ENCODE results near the gene FOXP2.

FOXP2 gene

DNA sequence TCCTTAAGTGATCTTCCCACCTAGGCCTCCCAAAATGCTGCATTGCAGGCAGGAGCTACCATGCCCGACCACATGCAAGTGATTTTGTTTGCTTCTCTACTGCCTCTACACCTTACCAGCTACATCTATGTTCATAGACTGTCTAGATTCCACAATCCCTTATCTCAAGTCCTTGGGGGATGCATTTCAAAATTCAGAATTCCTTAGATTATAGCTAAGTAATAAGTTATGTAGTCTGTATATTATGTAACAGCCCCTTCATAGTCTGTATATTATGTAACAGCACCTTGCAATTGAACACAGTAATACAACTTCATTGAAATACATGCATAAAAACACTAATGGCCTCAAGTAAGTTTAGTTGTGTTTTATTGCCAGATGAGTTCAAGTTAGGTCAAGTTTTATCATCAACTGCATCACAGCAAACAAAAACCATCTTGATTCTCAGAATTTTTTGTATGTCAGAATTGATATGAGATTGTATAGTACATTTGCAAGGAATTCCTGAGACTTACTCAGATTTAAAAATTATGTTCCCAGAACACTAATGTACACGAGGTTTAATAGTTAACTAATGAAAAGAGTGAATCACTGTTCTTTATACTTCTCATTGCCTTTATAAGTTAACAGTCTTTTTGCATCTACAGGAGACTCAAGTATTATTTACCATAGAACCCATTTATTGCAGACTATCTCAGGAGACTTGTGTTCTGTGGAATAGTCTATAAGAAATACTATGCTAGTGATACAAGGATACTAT, 11.6 kb upstream of the FOXP2 start:
- peaks cover 0 to 18% of the 10 kb centered on the region in 2 donors for H3K4me1 ChIP-seq (ENCODE audit: control insufficient read depth in 1 of 2, insufficient read depth in 2 of 2, low read length in 2 of 2)
- no peaks in the 10 kb centered on the region for H3K27me3 ChIP-seq (ENCODE audit: control insufficient read depth in 1 of 2, insufficient read depth in 2 of 2, low read length in 2 of 2)
- no peak overlapping the region for H3K4me3 ChIP-seq (ENCODE audit: low read depth in 1 of 2, low read length in 2 of 2)
- no peaks in the 10 kb centered on the region for H3K36me3 ChIP-seq (ENCODE audit: control insufficient read depth in 1 of 2, insufficient read depth in 2 of 2, low read length in 2 of 2)
- H3K9ac ChIP-seq (ENCODE audit: low read depth in 1 of 2, low read length in 2 of 2), result no peak overlapping the region
- H3K27ac ChIP-seq (ENCODE audit: low read depth, low read length), result no peak overlapping the region
- H3K9me3 ChIP-seq (ENCODE audit: control insufficient read depth in 1 of 2, low read length in 2 of 2), result no peaks in the 10 kb centered on the region

DNA sequence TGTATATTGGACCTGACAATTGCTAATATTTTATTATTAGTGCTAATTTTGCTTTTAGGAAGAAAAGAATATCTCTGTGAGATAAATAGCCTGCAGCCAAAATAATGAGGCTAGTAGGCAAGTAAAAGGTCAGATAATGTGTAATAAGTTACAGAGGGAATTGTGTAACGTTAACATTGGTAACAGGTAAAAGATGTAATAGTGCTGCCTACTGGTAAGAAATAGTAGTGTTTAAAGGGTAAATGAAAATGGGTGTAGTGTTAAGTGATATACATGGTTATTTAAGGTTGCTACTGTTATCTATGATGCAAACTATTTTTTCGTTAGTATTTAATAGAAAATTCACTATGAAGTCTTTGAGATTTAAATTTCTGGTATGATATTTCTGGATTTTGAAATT, 9.2 kb upstream of the FOXP2 start:
- Histone ChIP-seq H3K27ac (ENCODE audit: low read depth, low read length) (no peak overlapping the region), H3K36me3 (ENCODE audit: control insufficient read depth in 1 of 2, insufficient read depth in 2 of 2, low read length in 2 of 2) (no peaks in the 10 kb centered on the region), H3K27me3 (ENCODE audit: control insufficient read depth in 1 of 2, insufficient read depth in 2 of 2, low read length in 2 of 2) (no peaks in the 10 kb centered on the region), H3K9ac (ENCODE audit: low read depth in 1 of 2, low read length in 2 of 2) (no peak overlapping the region), H3K4me1 (ENCODE audit: control insufficient read depth in 1 of 2, insufficient read depth in 2 of 2, low read length in 2 of 2) (peaks cover 0 to 18% of the 10 kb centered on the region in 2 donors), H3K4me3 (ENCODE audit: low read depth in 1 of 2, low read length in 2 of 2) (no peak overlapping the region), H3K9me3 (ENCODE audit: control insufficient read depth in 1 of 2, low read length in 2 of 2) (no peaks in the 10 kb centered on the region)

DNA sequence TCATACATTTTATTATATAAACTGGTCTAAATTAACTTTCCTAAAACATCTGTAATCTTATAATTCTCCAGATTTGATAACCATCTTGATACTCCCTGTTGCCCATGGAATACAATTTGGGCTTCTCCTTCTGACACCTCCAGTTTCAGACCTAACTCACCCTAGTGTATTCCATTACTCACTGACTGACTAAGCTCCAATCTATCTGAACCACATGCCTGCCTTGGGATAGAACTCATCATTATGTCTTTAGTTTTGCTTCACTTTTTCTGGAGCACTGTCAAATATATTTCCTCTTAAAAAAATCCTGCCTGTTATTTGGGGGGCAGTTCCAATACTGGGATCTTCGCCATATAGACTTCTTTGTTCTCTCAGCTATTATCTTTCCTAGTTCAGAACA, 4.9 kb upstream of the FOXP2 start:
- Histone ChIP-seq H3K27me3 (ENCODE audit: control insufficient read depth in 1 of 2, insufficient read depth in 2 of 2, low read length in 2 of 2) (no peaks in the 10 kb centered on the region), H3K9ac (ENCODE audit: low read depth in 1 of 2, low read length in 2 of 2) (no peak overlapping the region), H3K27ac (ENCODE audit: low read depth, low read length) (no peak overlapping the region), H3K4me3 (ENCODE audit: low read depth in 1 of 2, low read length in 2 of 2) (no peak overlapping the region), H3K9me3 (ENCODE audit: control insufficient read depth in 1 of 2, low read length in 2 of 2) (no peaks in the 10 kb centered on the region), H3K4me1 (ENCODE audit: control insufficient read depth in 1 of 2, insufficient read depth in 2 of 2, low read length in 2 of 2) (peaks cover 4 to 31% of the 10 kb centered on the region in 2 donors), H3K36me3 (ENCODE audit: control insufficient read depth in 1 of 2, insufficient read depth in 2 of 2, low read length in 2 of 2) (no peaks in the 10 kb centered on the region)

DNA sequence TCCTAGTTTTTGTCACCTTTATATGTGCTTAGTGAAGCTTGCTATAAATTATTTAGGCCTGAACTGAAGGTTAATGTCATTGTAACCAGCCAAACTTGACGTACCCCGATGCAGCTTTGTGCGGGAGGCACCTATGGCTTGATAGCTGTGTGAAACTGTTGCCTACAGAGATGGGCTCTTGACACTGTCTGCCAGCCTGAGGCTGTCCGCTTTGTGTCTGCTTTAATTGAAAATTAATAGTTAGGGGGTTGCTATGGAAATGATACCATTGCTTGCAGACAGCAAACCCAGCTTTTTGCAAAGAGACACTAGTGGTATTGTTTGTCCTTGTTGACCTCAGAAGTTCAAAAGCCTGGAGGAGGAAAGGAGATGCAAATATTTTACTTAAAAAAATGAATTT, 2.1 kb upstream of the FOXP2 start:
- no peaks in the 10 kb centered on the region for H3K27me3 ChIP-seq (ENCODE audit: control insufficient read depth in 1 of 2, insufficient read depth in 2 of 2, low read length in 2 of 2)
- no peaks in the 10 kb centered on the region for H3K9me3 ChIP-seq (ENCODE audit: control insufficient read depth in 1 of 2, low read length in 2 of 2)
- H3K4me1 ChIP-seq (ENCODE audit: control insufficient read depth in 1 of 2, insufficient read depth in 2 of 2, low read length in 2 of 2), result peaks cover 4 to 19% of the 10 kb centered on the region in 2 donors
- H3K9ac ChIP-seq (ENCODE audit: low read depth in 1 of 2, low read length in 2 of 2), result no peak overlapping the region
- H3K27ac ChIP-seq (ENCODE audit: low read depth, low read length), result no peak overlapping the region
- H3K36me3 ChIP-seq (ENCODE audit: control insufficient read depth in 1 of 2, insufficient read depth in 2 of 2, low read length in 2 of 2), result no peaks in the 10 kb centered on the region
- no peak overlapping the region for H3K4me3 ChIP-seq (ENCODE audit: low read depth in 1 of 2, low read length in 2 of 2)

DNA sequence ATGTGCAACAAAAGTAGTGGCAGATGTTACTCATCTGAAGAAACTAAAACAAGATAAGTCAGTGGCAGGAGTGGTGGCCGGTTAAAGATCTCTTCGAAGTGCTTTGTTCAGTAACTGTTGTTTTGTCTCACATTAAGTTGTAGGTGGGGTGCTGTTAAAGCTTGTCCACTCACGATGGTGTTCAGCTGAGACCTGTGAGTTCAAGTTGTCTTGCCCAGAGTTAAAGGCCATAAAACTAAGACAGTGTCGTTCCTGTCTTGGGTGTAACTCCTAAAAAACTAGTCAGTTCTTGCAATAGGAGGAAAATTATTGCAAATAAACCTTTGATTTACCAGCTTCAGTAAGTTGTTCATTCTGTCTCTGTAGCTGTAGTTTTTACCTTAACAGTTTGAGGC, 857 bp upstream of the FOXP2 start:
- no peak overlapping the region for H3K9ac ChIP-seq (ENCODE audit: low read depth in 1 of 2, low read length in 2 of 2)
- no peaks in the 10 kb centered on the region for H3K27me3 ChIP-seq (ENCODE audit: control insufficient read depth in 1 of 2, insufficient read depth in 2 of 2, low read length in 2 of 2)
- no peaks in the 10 kb centered on the region for H3K9me3 ChIP-seq (ENCODE audit: control insufficient read depth in 1 of 2, low read length in 2 of 2)
- H3K4me3 ChIP-seq (ENCODE audit: low read depth in 1 of 2, low read length in 2 of 2), result no peak overlapping the region
- no peaks in the 10 kb centered on the region for H3K36me3 ChIP-seq (ENCODE audit: control insufficient read depth in 1 of 2, insufficient read depth in 2 of 2, low read length in 2 of 2)
- no peak overlapping the region for H3K27ac ChIP-seq (ENCODE audit: low read depth, low read length)
- H3K4me1 ChIP-seq (ENCODE audit: control insufficient read depth in 1 of 2, insufficient read depth in 2 of 2, low read length in 2 of 2), result peaks cover 4 to 17% of the 10 kb centered on the region in 2 donors

DNA sequence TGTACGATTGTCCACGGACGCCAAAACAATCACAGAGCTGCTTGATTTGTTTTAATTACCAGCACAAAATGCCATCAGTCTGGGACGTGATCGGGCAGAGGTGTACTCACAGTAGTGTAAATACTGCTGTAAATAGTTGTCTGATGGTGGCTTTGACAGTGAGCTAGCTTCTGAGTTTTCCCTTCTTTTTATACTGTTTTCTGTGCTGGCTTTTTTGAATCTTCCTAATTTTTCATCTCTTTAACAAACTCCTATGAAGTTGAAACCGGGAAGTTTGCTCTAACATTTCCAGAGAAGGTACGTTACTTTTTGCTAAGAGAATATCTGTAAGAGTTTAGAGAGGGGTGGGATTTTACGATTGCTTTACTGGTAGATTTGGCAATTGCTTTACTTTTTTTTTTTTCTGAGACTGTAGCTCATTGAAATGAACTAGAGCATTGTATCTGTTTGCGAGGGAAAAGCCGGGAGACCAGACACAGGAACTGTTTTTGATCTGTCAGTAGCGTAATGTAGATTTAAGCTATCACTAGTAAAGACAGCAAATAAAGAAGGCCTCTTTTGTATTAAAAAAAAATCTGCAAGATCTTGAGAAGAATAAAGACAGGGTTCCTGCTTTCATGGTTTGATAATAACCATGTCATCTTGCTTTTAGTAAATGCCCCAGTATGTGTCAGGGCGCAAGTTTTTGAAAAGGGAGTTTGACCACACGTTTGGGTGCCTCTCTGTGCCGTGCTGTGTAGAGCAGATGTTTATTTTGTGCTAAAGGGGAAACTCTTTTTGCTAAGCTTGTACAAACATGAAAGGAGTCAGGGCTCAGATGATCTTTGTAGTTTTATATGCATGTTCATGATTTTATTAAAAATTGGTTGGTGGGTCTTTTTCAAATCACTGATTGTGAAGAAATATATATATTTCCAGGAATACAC, 712 bp downstream of the FOXP2 start:
- no peaks in the 10 kb centered on the region for H3K9me3 ChIP-seq (ENCODE audit: control insufficient read depth in 1 of 2, low read length in 2 of 2)
- H3K9ac ChIP-seq (ENCODE audit: low read depth in 1 of 2, low read length in 2 of 2), result peak overlapping the region in 1 of 2 donors; percentile 49
- no peak overlapping the region for H3K27ac ChIP-seq (ENCODE audit: low read depth, low read length)
- peaks cover 4 to 17% of the 10 kb centered on the region in 2 donors for H3K4me1 ChIP-seq (ENCODE audit: control insufficient read depth in 1 of 2, insufficient read depth in 2 of 2, low read length in 2 of 2)
- H3K36me3 ChIP-seq (ENCODE audit: control insufficient read depth in 1 of 2, insufficient read depth in 2 of 2, low read length in 2 of 2), result no peaks in the 10 kb centered on the region
- H3K4me3 ChIP-seq (ENCODE audit: low read depth in 1 of 2, low read length in 2 of 2), result peak overlapping the region; percentile 69 to 74
- no peaks in the 10 kb centered on the region for H3K27me3 ChIP-seq (ENCODE audit: control insufficient read depth in 1 of 2, insufficient read depth in 2 of 2, low read length in 2 of 2)

DNA sequence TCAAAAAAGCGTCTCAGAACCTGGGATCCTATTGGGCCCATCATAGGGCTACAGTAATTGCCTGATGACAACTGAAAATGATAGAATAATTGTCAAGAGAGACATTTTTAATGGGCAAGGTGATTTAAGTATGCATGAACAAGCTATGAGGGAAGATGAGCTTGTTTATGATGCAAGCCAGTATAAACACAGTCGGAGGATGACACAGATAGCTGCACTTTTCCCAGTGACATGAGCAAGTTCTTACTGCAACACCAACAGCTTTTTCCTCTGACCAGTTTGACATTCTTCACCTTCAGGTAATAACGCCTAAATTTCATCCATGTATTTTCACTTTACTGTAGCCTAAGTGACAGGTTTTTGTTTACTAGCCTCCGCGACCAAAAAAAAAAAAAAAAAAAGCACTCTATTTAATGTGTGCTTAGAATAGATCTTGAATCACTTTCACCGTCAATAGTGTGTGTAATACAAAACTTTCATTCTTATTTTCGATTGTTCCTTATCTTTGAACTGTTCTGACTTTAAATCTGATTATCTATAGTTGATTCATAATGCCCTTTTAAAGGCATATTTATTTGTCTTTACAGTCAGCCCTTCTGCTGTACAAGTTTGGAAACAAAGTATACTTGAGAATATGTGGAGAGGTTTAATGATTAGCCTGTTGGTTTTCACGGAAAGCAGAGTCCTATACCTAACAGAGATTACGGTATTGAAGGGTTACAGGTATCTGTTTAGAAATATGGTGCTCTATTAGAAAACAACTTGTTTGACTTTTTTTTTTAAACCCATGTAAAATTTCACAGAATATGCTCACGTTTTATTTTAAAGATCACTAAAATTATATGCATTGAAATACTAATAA, 1.7 kb downstream of the FOXP2 start:
- H3K27ac ChIP-seq (ENCODE audit: low read depth, low read length), result no peak overlapping the region
- H3K4me3 ChIP-seq (ENCODE audit: low read depth in 1 of 2, low read length in 2 of 2), result peak overlapping the region; percentile 2 to 69

DNA sequence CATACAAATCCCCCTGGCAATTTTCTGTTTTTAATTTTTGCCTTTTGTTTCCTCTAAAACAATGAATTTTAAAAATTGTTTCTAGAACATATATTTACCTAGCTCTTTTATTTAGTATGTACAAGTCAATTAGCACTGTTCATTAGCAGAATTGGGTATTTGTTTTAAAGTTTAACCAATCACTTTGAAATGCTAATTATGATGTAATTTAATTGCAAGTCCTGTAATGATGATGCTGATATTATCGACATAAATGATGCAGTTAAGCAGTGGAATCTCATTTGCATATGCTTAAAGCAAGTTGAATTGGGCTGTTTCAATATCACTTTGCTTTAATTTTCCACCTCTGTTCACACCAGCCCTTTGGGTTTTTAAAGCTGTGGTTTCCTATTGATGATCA, 2.7 kb downstream of the FOXP2 start:
- Histone ChIP-seq H3K9ac (ENCODE audit: low read depth in 1 of 2, low read length in 2 of 2) (no peak overlapping the region), H3K27me3 (ENCODE audit: control insufficient read depth in 1 of 2, insufficient read depth in 2 of 2, low read length in 2 of 2) (no peaks in the 10 kb centered on the region), H3K4me3 (ENCODE audit: low read depth in 1 of 2, low read length in 2 of 2) (no peak overlapping the region), H3K4me1 (ENCODE audit: control insufficient read depth in 1 of 2, insufficient read depth in 2 of 2, low read length in 2 of 2) (peaks cover 4 to 17% of the 10 kb centered on the region in 2 donors), H3K36me3 (ENCODE audit: control insufficient read depth in 1 of 2, insufficient read depth in 2 of 2, low read length in 2 of 2) (no peaks in the 10 kb centered on the region), H3K27ac (ENCODE audit: low read depth, low read length) (no peak overlapping the region), H3K9me3 (ENCODE audit: control insufficient read depth in 1 of 2, low read length in 2 of 2) (no peaks in the 10 kb centered on the region)

More for the DNA sequence above, 1.7 kb downstream of the FOXP2 start:
- Histone ChIP-seq H3K9me3 (ENCODE audit: control insufficient read depth in 1 of 2, low read length in 2 of 2) (no peaks in the 10 kb centered on the region), H3K36me3 (ENCODE audit: control insufficient read depth in 1 of 2, insufficient read depth in 2 of 2, low read length in 2 of 2) (no peaks in the 10 kb centered on the region), H3K4me1 (ENCODE audit: control insufficient read depth in 1 of 2, insufficient read depth in 2 of 2, low read length in 2 of 2) (peaks cover 4 to 17% of the 10 kb centered on the region in 2 donors), H3K9ac (ENCODE audit: low read depth in 1 of 2, low read length in 2 of 2) (no peak overlapping the region), H3K27me3 (ENCODE audit: control insufficient read depth in 1 of 2, insufficient read depth in 2 of 2, low read length in 2 of 2) (no peaks in the 10 kb centered on the region)

DNA sequence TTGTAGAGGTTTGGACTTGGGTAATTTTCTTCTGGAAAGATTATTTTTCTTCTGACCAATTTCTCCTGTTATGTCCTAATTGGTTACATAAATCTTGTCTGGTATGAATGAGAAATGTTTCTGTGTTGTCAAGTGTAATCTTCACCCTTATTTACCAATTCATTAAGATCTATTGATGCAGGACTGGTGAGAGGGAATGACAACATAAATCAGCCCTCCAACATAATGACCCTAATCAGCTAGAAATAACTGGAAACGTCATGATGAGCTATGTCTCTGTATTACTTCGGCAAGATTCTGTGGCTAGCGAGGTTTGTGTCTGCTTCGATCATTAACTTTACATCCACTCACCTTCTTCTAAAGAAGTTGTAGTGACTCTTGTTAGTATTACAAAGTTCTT, 3.5 kb downstream of the FOXP2 start:
- Histone ChIP-seq H3K4me1 (ENCODE audit: control insufficient read depth in 1 of 2, insufficient read depth in 2 of 2, low read length in 2 of 2) (peaks cover 4 to 17% of the 10 kb centered on the region in 2 donors), H3K9me3 (ENCODE audit: control insufficient read depth in 1 of 2, low read length in 2 of 2) (no peaks in the 10 kb centered on the region), H3K36me3 (ENCODE audit: control insufficient read depth in 1 of 2, insufficient read depth in 2 of 2, low read length in 2 of 2) (no peaks in the 10 kb centered on the region), H3K27me3 (ENCODE audit: control insufficient read depth in 1 of 2, insufficient read depth in 2 of 2, low read length in 2 of 2) (no peaks in the 10 kb centered on the region), H3K4me3 (ENCODE audit: low read depth in 1 of 2, low read length in 2 of 2) (no peak overlapping the region), H3K27ac (ENCODE audit: low read depth, low read length) (no peak overlapping the region), H3K9ac (ENCODE audit: low read depth in 1 of 2, low read length in 2 of 2) (no peak overlapping the region)
